ENCODE results near the gene COA1.

The COA1 gene

GRCh38 chr7:43590862-43591557 lies 138.3 kb downstream of the COA1 start:
- DNase-seq (ENCODE audit: low read depth in 2 of 2), result no peak

DNA sequence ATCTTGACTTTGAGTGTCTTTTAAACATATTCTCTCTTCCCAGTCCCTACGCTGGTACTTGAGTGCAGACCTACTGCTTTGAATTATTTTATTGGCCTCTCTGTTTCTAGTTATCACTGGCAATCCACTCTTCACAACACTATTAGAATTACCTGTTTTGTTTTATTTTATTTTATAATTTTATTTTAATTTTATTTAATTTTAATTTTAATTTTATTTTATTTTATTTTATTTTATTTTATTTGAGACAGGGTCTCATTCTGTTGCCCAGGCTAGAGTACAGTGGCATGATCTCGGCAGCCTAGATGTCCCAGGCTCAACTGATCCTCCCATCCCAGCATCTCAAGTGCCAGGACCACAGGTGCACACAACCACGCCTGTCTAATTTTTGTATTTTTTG lies 139.6 kb downstream of the COA1 start:
- no peak for DNase-seq (ENCODE audit: low read depth in 2 of 2)

All from stimulated activated CD8-positive, alpha-beta memory T cell treated with anti-CD3 and anti-CD28 coated beads, Interleukin-15, amount 100 ng/mL, for 4 hours (primary cell).